ENCODE data around the gene HHLA2. TPM values are rescaled to one million over a fixed set of nuclear protein-coding genes. Genes with fewer than 3 reads are reported as not detected.

HHLA2 gene
- total and polyA plus RNA-seq, 2 of the 8 experiments (the other 6 are each of a cell fraction or from before 2014, with no cell fraction given) = not detected

DNA sequence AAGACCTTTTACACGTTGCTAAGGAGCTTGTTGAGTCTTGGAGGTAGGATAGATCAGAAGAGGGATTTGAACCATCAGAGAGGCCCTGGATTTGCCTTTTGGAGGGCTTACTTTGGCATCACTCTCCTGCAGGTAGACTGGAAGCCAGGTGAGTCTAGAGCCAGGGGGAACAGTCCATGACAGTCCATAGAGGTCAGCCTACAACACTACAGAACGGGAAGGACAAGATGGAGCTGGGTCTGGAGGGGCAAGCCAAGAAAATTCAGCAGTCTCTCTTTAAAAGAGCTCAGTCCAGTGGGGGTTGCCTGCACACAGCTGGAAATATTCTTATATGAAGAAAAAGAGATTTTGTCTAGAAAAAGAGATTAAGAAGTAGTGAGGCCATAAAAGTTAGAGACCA is 60.7 kb downstream of the HHLA2 start:
- Histone ChIP-seq H3K4ac (replicated peaks; ENCODE audit: insufficient read length, low read depth, low read length) (no peak overlapping the region), H2BK120ac (replicated peaks; ENCODE audit: low read depth, low read length) (no peak overlapping the region), H3K4me1 (replicated peaks in 1 of 4; ENCODE audit: control insufficient read depth in 3 of 4, insufficient read depth in 4 of 4, low read length in 3 of 4) (no peaks in the 10 kb centered on the region), H3K56ac (replicated peaks; ENCODE audit: insufficient read length, low read depth, low read length) (no peak overlapping the region), H3K9ac (replicated peaks in 1 of 4; ENCODE audit: extremely low read depth in 1 of 4, low read depth in 3 of 4, low read length in 3 of 4) (no peak overlapping the region), H3K79me2 (ENCODE audit: control insufficient read depth in 1 of 2, insufficient read depth in 2 of 2, low read length in 2 of 2) (no peaks in the 10 kb centered on the region), H2AFZ (ENCODE audit: low read length) (no peak overlapping the region), H3K27ac (ENCODE audit: low read depth, low read length) (no peak overlapping the region), H3K23ac (ENCODE audit: insufficient read length) (no peak overlapping the region), H3K27me3 (replicated peaks in 1 of 4; ENCODE audit: control insufficient read depth in 3 of 4, extremely low read depth in 1 of 4, insufficient read depth in 3 of 4, low read length in 3 of 4) (no peaks in the 10 kb centered on the region), H2BK12ac (ENCODE audit: low read depth, low read length) (no peak overlapping the region), H3K36me3 (ENCODE audit: control insufficient read depth in 2 of 4, insufficient read depth in 4 of 4, low read length in 3 of 4) (no peaks in the 10 kb centered on the region), H4K5ac (ENCODE audit: insufficient read length, low read depth, low read length) (no peak overlapping the region), H3K4me3 (ENCODE audit: extremely low read depth in 1 of 4, insufficient read depth in 2 of 4, low read depth in 3 of 4, low read length in 4 of 4) (no peak overlapping the region), H3K9me3 (ENCODE audit: insufficient read depth in 2 of 2, low read depth in 1 of 2, low read length in 1 of 2) (no peaks in the 10 kb centered on the region), H2BK5ac (ENCODE audit: low read depth, low read length) (no peak overlapping the region), H2BK15ac (ENCODE audit: low read length) (no peak overlapping the region), H3K18ac (ENCODE audit: extremely low read depth, low read length) (no peak overlapping the region), H3K23me2 (ENCODE audit: low read depth, low read length) (no peaks in the 10 kb centered on the region), H4K8ac (ENCODE audit: extremely low read depth, insufficient read depth, low read length) (no peak overlapping the region), H2BK20ac (ENCODE audit: low read length) (no peak overlapping the region), H4K20me1 (replicated peaks in 1 of 2; ENCODE audit: control insufficient read depth in 1 of 2, insufficient read depth in 2 of 2, low read length in 2 of 2) (no peaks in the 10 kb centered on the region), H3K79me1 (ENCODE audit: low read depth, low read length) (no peaks in the 10 kb centered on the region), H3K4me2 (ENCODE audit: insufficient read depth in 1 of 2, low read depth in 2 of 2, low read length in 2 of 2) (no peak overlapping the region), H2AK5ac (ENCODE audit: low read depth, low read length) (no peak overlapping the region), H3K14ac (ENCODE audit: insufficient read length) (no peak overlapping the region), H4K91ac (replicated peaks; ENCODE audit: insufficient read length, low read length) (no peak overlapping the region)
- no peak for FAIRE-seq
- WGBS, 2 experiments (ENCODE audit: extremely low coverage in 1 of 2, insufficient coverage in 1 of 2, insufficient read length in 1 of 2, insufficient replicate concordance in 2 of 2, low coverage in 1 of 2, low lambda C conversion rate in 2 of 2, missing lambda C conversion rate in 1 of 2) = 93% methylated on average over 2 of the region's 2 CpGs; no CpG with 5 or more reads in 1 of the 2 experiments
- ChIA-PET POLR2A (ENCODE audit: partially characterized antibody) (no interaction called here), CTCF (ENCODE audit: partially characterized antibody) (interaction anchor here (1.3 kb wide), 1 partner anchor 265 kb away, joined by 4 read pairs; no protein-coding TSS in a partner anchor)
- TF ChIP-seq, protein P1, sequence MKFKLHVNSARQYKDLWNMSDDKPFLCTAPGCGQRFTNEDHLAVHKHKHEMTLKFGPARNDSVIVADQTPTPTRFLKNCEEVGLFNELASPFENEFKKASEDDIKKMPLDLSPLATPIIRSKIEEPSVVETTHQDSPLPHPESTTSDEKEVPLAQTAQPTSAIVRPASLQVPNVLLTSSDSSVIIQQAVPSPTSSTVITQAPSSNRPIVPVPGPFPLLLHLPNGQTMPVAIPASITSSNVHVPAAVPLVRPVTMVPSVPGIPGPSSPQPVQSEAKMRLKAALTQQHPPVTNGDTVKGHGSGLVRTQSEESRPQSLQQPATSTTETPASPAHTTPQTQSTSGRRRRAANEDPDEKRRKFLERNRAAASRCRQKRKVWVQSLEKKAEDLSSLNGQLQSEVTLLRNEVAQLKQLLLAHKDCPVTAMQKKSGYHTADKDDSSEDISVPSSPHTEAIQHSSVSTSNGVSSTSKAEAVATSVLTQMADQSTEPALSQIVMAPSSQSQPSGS (IDR thresholded peaks at IDR 0.05; ENCODE audit: low read length) = no peak
- DNase-seq (ENCODE audit: low read depth in 1 of 2, low spot score in 2 of 2) = no peak
